HG03457 (cell line): ENCODE measurements around the gene CBR1.
"Not testable (repeated sequence)": the region's sequence is repeated elsewhere in the genome, so short reads cannot be mapped to it uniquely, and the experiment has no call there.

Experiments
- ATAC-seq: cut with Tn5 transposase; IDR thresholded peaks from one replicate; pipeline ENCODE4 v1.9.1; 2021; ENCODE audit warnings: moderate number of reproducible peaks; ENCODE audit not compliant: unreplicated experiment

CBR1 gene

DNA sequence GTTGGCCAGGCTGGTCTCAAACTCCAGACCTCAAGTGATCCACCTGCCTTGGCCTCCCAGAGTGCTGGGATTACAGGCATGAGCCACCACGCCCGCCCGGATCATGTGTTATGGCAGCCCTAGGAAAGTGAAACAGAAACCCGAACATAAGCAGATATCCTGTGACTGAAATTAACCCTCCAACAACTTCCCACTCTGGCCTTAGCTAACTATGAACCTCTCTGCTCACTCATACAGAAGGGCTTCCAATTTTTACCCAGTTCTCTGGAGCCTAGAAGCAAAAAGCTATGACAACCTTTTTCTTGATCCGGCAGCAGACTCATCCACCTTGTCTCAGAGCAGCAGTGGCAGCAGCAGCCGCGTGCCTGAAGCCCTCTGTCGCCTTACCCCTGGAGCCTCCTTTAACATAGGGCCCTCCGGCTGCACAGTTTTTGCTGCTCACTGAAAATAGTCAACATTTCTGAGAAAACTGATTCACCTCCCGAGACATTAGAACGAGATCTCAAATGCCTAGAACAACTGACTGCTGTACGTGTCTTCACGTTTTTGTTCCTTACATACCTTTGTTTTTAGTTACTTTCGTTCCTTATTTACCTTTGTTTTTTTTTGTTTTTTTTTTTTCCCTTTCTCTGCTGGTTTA, 9.3 kb downstream of the CBR1 start:
- ATAC-seq: no peak

DNA sequence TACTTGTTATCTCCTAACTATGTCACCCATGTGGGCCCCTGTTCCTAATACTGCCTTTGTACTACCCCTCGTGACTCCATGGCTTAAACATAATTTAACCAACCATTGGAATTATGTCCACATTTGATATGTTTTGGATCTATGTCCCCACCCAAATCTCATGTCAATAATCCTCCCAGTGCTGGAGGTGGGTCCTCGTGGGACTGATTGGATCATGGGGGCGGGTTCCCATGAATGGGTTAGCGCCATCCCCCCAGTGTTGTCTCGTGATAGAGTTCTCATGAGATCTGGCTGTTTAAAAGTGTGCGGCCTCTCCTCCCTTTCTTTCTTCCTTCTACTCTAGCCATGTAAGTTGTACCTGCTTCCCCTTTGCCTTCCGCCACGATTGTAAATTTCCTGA, 9.8 kb downstream of the CBR1 start:
- no peak for ATAC-seq

DNA sequence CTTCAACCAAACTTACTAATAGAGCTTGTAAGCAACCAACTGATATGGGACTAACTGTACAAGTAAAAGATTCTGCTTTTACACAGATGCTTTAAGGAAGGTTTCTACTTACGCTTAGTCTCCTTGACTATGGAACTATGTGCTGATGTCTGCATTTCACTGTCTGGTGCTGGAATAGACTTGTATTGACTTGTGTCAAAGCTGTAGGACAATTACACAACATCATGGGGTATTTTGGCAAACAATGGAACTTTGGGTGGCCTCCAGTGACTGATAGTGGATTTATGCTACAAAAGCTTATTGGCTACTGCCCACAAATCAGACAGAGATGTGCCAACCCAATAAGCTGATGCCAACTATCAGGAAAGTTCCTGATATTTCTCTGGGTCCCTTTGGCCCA, 10.6 kb downstream of the CBR1 start:
- ATAC-seq: no peak

DNA sequence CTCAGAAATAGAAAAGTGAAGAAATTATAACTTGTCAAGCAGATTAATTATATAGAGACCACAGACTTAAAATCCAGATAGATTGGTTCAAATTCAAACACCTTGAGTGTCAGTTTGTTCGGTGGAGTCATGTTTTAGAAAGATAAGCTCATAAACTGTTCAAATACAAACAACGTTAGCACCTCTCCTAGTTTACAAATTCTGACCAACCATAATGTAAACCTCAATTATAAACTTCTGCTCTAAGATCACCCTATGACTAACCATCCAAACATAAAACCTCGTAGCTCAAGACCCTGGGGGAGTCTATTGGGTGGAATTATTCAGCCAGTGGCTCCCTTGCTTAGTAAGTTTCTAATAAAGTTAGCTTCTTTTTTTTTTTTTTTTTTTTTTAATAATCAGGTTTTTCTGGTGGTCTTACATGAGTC, 12.4 kb downstream of the CBR1 start:
- ATAC-seq: no peak

DNA sequence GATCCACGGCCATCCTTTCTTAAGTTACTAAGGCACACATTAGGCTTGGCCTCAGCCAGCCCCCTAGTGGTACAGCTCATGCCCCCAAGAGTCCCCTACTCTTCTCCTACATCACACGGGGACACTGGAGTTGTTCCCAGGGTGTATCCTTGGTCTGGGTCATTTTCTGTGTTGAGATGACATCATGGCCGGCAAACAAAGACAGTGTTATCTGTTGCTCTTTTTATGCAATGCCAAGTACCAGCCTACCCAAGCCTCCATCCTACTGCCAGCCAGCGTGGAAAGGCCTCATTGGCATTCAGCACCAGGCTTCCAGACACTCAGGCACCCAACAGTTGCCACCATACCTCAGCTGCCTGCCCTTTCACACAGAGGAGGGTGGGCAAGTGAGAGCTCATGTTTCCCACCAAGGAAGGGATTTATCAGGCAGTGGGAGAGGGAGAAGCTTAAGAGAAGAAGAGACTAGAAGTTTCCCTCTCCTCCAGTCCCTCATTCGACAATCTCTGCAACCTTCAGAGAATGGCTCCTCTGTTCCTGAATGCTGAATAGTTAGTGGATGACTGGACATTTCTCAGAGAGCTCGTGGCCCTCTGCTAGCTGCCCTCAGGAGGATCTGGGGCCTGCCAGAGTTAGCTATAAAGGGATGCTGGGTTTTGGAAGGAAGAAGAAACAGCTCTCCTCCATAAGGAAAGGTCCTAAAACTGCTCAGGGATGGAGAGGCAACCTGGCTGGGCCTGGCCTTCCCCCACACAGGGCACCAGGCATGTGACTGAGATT, 17.7 kb downstream of the CBR1 start:
- no peak for ATAC-seq

DNA sequence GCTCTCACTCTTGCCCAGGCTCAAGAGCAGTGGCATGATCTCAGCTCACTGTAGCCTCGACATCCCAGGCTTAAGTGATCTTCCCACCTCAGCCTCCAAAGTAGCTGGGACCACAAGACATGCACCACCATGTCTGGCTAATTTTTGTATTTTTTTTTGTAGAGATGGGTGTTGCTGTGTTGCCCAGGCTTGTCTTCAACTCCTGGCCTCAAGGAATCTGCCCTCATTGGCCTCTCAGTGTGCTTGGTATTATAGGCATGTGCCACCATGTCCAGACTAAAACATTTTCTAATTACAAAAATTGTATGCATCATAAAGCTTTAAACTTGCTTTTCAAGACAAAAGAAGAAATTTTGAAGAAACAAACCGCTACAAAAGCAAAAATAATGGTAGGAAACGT, 20.1 kb downstream of the CBR1 start:
- no peak for ATAC-seq

DNA sequence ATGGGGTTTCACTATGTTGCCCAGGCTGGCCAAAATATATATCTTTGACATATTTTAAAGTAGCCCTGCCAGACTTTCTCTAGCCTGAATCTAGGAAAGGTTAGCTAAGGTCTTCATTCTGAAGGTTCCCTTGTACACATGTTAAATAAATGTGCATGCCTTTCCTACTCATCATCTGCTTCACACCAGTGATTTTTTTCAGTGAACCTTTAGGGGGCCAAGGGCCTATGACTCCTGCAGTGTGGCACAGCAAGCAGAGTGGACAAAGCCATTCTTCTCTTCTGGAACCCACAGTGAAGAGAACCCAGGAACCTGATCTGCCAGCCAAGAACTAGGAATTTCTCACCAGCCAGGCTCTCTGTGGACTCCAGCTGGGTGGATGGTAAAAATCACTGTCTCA, 22.9 kb downstream of the CBR1 start:
- no peak for ATAC-seq

DNA sequence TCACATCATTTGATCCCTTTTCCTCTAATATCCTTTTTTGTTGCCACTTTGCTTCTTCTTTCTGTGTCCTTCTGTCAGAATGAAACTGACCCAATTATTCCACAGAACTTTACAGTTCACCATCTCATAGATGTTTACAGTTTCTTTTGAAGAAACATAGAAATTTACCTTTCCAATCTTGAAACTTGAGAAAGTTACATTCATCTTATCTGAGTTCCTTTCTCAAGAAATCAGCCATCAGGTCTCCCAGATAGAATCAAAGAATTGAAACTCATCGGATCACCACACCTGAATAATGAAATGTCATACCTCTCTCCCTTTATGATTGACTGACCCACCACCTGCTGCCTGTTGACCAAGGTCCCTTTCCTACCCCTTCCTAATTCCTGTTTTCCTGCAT, 23.7 kb downstream of the CBR1 start:
- ATAC-seq: no peak

DNA sequence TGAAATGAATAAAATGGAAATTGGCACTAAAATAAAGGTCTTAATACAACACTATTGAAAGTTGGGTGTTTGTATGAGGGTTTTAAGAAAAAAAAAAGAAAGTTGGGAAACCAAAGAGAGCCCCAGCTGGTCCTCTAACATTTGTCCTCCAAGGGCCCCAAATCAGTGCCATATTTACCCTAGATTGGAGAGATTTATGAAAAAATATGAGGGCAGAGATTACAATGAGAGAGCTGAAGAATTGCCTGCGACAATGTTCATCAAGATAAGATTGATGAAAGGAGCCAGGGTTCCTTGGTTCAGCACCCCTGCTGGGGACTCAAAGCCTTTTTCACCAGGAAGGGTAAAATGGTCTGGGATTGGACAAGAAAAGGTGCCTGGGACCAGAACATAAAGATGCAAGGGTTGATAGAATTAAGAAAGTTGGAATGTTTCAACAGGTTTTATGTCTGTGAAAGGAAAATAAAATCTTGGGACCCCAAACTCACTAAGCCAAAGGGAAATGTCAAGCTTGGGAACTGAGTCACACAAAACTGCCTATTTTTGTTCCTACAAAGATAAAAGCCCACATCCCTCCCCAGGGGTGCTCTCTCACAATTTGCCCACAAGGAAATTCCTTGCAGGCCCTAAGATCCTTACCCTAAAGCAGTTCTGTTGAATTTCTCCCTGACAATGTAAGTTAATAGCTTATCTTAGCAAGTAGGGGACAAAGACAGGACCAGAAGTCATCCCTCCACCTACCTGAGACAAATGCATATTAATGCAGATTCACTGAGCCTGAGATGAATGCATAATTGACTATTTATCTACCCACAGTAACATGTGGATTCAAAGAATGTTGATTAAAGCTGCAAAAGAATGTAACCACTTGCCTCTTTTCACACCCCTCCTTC, 26.8 kb downstream of the CBR1 start:
- ATAC-seq: no peak

DNA sequence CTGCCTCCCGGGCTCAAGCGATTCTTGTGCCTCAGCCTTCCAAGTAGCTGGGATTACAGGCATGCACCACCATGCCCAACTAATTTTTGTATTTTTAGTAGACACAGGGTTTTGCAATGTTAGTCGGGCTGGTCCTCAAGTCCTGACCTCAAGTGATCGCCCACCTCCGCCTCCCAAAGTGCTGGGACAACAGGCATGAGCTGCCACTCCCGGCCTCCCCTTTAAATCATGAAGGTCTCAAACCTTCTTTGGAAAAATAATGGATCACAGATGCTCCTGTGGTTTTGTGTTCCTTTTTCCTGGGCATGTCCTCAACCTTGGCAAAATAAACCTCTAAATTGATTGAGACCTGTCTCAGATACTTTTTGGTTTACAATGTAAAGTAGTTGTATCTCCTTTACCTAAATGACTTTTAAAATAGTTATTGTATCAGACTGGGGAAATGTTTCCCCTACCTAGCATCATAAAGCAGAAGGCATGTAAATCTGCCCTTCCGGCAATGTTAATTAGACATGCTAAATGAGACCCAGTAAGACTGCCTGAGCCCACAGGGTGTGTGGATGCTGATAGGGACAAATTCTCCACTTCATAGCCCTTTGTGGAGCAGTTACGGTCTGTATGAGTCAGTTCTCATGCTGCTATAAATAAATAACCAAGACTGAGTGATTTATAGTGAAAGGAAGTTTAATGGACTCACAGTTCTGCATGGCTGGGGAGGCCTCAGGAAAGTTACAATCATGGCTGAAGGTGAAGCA, 27.8 kb downstream of the CBR1 start:
- no peak for ATAC-seq

DNA sequence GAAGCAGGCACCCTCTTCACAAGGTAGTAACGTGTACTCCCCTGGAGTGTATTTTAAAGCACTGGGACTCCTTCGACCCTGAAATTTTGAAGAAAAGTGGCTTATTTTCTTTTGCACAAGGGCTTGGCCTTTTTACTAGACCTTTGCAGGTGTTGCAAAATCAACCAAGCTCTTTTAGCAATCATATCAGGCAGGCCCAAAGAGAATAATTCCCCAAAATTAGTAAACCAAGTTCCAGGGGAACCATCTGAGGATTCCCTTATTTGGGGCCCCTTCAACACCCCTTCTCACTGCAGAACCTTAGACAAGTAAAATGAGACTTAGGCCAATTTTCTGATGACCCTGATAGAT, 28.3 kb downstream of the CBR1 start:
- no peak for ATAC-seq

DNA sequence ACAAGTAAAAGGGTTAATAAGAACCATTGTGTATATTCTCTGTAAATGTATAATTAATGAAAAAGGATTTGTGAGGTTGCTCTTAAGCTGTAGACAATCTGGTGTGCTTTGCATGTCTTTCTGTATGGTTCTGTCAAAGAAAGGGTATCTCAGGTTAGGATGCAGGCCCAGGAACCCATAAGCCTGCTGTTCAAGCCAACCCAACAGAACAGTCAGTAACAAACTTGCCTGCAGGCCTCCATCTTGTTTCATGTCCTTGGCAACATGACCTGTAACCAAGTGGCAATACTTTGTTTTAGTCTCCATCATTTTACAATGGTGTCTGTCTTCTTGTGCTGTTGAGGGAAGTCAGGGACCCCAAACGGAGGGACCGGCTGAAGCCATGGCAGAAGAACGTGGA, 29.2 kb downstream of the CBR1 start:
- no peak for ATAC-seq

DNA sequence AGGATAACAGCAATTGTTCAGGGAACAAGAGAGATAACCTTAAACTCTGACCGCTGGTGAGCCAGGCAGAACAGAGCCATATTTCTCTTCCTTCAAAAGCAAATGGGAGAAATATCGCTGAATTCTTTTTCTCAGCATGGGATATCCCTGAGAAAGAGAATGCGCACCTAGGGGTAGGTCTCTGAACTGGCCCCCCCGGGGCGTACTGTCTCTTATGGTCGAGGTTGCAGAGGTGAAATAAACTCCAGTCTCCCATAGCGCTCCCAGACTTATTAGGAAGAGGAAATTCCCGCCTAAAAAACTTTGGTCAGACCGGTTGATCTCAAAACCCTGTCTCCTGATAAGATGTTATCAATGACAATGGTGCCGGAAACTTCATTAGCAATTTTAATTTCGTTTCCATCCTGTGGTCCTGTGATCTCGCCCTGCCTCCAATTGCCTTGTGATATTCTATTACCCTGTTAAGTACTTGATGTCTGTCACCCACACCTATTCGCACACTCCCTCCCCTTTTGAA, 29.9 kb downstream of the CBR1 start:
- ATAC-seq: not testable (repeated sequence)

DNA sequence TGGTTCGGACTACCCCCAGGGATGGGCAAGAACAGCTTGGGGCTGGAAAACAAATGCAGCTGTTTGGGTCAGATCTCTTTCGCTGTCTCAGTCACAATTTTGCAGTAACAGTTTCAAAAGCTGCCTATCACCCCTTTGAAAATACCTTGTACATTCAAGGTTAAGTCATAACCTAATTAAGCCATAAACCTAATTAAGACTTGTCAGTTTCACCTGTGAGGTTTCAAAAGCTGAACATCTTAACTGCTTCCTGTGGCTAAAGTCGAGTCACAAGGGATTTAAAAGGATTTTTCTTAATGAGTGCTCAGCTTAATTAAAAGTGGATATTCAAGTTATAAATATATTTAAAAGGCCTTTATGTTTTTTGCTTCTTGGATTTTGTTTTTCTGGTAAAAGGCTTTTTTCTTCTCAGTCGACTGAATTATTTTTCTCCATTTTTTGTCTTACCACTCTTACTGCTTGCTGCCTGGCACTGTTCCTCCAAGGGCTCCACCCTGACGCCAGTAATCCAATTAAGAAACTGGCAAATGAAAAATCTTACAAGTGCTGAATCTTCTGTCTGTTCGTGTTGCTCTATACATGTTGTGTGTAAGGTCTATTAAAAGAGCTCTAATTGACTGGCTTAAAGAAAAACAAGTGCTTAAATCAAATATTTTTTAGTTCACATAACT, 31.3 kb downstream of the CBR1 start:
- ATAC-seq: no peak

DNA sequence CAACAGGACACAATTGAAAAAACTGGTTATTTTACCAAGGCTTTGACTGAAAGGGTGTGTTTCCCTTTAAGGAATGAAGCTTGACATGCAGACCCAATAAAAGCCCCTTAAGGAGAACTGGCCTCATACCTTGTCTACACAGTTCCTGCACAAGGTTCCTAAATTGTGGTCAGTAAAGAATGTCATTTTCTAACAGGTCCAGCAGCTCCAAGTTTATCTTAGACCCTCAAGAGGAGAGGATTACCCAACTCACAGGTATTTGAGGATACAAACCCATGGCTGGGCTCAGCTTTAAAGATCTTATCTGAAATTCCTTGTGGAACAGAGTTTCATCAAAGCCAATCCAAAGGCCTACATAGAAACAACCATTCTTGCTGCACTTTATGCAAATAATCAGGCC, 33.6 kb downstream of the CBR1 start:
- no peak for ATAC-seq

DNA sequence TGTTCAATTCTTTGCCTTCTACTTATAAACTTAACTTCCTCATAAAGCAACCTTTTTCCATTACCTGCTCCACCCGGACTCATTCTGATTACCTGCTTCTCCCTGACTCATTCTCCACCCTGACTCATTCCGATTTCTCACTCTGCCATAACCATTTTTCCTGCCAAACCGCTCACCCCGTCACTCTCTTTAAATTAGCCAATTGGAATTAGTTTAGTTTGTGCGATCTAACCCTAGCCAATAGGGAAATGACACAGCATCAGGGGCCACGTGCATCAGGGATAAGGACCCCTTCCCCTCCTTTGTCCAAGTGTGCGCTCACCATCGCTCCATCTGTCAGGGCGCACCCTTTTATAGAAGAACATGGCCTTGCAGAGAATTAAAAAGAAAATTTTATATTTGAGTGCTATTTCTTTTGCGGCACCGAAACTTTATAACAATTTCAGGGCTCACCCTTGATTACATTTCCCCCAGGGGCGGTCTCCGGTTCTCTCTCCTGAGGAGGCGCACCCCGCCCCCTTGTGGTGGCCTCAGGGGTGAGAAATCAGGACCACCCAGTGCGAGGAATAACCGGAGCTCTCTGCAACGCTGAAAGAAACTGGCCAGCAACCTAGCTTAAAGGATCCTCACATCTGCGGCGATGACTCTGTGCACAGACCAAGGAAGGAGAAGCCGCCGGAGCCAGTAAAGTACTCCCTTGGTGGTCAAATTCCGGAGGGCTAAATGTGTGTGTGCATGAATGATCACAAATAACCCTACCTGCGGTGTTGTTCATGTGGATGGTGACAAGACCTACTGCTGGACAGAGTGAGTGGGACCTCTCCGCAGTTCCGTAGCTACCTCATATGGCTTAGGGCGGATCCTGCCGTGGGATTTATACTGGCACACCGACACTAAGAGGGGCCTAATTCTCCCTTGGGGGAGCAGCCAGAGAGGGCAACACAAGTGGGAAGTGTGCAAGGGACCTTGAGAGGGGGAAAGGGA, 34.8 kb downstream of the CBR1 start:
- ATAC-seq: no peak

DNA sequence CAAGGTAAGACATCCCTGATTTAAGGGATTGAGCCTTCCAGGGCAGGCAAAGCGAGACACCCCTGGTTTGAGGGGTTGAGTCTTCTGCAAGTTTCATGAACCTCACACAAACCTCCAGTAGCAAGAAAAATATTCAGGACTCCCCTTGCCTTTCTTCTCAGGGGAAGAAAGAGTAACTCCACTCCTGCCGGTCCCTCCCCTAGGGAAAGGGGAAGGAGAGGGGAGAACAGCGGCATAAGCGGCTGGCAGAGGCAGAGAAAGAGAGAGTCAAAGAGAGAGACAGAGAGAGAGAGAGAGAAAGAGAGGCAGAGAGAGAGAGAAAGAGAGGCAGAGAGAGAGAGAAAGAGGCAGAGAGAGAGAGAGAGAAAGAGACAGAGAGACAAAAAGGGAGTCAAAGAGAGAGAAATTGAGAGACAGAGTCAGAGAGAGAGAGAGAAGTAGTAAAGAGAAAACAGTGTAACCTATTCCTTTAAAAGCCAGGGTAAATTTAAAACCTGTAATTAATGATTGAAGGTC, 35.6 kb downstream of the CBR1 start:
- ATAC-seq: no peak

DNA sequence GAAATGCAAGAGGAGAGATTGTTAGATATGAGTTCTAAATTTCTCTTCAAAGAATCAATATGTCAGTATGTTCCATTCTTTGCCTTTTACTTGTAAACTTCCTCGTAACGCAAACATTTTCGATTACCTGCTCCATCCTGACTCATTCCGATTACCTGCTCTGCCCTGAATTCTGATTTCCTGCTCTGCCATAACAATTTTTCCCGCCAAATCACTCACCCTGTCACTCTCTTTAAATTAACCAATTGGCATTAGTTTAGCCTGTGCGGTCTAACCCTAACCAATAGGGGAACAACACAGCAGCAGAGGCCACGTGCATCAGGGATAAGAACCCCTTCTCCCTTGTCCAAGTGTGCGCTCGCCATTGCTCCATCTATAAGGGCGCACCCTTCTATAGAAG, 40.0 kb downstream of the CBR1 start:
- no peak for ATAC-seq

DNA sequence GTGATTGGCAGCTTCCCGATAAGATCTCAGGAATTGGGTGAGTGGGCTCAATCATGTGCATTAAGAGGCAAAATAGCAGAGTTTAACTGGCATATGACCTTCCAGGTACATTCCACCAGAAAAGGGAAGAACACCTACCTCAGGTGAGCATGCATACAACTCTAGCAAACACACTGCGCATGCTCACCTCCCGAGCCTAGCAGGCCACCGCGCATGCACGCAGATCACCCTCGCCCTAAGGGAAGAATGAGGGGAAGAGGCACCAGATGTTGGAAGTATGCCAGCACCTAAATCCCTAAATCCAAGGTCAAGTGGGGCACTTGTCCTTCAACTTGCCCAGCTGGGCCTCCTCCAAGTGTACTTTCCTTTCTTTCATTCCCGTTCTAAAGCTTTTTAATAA, 41.4 kb downstream of the CBR1 start:
- no peak for ATAC-seq
